HG03558 (cell line): ENCODE data around the gene FKBP5.
"Not testable (repeated sequence)": the region's sequence is repeated elsewhere in the genome, so short reads cannot be mapped to it uniquely, and the experiment has no call there.

ENCODE experiments used
- ATAC-seq: cut with Tn5 transposase; IDR thresholded peaks from one replicate; pipeline ENCODE4 v1.9.1; 2021; ENCODE audit warnings: moderate number of reproducible peaks; ENCODE audit not compliant: unreplicated experiment; ENCODE audit errors: extremely low read depth

FKBP5 gene

GRCh38 chr6:35688605-35689322 lies at the start of gene FKBP5:
Gene FKBP5 (minus strand): TSS chr6:35688915. CDS start chr6:35642824, 46,091 bp downstream.
- no peak for ATAC-seq

DNA sequence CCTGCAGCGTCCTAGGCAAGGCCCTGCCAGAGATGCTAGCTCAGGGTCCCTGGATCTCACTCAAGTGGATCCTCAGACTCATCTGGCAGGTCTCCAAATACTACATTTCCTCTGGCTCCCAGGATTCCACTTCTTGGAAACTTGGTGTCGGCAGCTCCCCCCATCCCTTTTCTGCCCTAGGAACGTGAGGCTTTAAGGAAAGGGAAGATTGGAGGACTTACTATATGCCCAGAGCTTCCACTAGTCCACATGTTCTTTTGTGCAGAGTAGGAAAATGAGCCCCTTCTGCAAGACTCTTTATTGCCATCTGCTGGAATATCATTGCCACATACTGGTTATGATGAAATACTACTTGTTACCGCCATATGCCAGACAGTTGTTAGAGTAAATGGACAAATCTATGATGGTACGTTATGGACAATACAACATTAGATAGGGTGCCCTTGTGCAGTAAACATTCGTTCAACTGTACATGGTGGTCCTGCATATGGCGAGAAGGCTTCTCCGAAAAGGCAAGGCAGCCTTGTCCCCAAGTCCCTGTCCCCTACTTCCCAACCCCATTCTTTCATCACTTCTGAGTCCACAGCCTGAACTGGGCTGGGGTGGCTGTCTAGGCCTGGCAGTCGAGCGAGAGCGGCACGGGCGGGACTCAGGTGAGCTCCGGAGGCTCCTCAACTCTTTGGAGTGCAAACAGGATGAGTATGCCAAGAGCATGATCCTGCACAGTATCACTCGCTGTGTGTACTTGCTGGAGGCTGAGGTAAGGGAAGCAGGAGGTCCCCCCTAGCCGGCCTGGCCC lies 48.9 kb upstream of the FKBP5 start:
- ATAC-seq, result no peak

- no peak for ATAC-seq
These were observed 48.3 kb upstream of the FKBP5 start, which contains the start of gene ARMC12 for GRCh38 chr6:35736982-35737412. Gene ARMC12 (plus strand): TSS chr6:35737032. CDS start chr6:35737109, 77 bp downstream.

- no peak for ATAC-seq
These were observed 47.7 kb upstream of the FKBP5 start for GRCh38 chr6:35736253-35736894.

DNA sequence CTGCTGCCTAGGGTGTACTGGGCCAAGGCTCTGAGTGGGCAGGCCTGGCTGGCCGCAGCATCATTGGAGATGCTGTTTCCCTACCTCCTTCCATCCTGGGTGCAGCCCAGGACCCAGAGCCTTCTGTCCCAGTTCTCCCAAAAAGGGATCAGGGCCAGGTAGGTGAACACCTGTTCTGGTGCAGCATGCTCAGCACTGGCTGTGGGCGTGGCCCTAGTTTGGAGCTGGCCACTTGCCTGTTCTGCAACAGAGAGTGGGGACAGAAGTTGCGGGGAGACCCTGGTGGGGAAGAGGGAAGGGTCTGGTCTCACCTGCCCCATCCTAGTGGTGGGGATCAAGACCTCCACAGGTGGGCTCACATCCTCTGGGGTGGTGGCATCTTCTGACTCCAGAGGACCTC lies 46.7 kb upstream of the FKBP5 start:
- no peak for ATAC-seq

DNA sequence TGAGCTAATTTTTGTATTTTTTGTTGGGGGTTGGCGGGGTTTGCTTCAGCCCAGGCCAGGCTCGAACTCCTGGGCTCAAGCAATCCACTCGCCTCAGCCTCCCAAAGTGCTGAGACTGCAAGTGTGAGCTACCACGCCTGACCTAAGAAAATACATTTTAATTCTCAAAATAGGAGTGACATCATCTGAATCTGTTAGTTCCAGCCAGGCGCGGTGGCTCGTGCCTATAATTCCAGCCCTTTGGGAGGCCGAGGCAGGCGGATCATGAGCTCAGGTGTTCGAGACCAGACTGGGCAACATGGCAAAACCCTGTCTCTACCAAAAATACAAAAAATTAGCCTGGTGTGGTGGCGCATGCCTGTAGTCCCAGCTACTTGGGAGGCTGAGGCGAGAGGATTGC lies 45.6 kb upstream of the FKBP5 start:
- not testable (repeated sequence) for ATAC-seq

GRCh38 chr6:35733633-35734032 lies 44.9 kb upstream of the FKBP5 start:
- ATAC-seq, result no peak

DNA sequence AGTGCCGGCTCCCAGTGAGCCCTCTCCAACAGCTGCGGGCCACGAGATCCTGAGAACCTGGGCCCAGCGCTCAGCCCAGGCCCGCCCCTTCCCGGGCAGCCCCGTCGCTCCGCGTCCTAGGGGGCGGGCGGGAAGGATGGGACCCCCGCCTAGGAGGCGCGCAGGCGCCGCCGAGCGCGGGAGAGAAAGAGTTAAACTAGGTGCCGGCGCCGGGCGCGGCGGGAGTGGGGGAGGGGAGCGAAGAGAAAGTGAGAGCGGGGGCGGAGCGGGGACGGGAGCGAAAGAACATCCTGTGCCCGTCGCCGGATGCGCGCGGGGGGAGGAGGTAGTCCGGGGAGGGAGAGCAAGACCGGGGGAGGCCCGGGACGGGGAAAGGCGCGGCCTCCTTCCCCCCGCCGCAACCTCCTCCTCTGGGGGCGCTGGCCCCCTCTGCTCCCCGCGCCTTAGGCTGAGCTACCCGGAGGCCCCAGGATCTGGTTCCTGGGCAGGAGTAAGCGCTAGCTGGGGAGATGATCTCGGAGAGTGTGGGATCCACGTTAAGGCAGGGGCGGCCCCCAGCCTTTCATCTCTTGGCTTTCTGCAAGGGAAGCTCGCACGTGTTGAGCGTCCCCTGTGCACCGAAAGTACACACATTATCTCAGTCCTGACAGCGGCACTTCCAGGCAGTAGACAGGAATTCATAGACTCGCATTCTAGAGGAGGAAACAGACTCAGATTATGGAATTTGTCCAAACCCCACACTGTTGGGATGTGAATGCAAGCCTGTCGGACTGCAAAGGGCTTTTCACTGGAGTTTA lies 43.2 kb upstream of the FKBP5 start:
- no peak for ATAC-seq

- ATAC-seq, result no peak
These were observed 42.7 kb upstream of the FKBP5 start for GRCh38 chr6:35731414-35731735.

DNA sequence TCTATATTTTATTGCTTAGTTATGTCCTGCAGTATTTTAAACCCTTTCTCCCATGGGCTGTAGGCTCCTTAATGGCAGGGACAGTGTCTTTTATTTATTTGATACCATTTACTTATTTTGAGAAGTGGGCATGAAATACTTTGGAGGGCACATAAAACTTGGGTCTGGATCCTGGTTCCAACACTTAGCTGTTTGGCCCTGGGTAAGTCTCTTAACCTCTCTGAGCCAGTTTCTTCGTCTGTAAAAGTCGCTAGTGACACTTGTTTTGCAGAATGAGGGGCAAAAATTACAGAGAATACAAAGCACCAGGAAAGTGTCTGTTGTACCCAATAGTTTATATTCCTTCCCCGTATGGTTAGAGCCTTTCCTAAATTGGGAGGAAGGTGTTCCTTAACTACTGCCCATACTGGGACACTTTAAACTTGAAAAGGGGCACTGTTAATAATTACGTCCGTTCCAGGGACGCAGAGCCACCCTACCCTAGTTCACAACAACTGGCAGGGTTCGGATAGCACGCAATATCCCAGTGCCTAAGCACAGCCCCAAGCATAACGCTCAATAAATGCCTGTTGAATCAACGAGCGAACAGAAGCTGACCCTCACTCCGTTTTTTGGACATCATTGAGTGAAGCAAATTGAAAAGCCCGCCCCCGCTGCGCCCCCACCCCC lies 42.2 kb upstream of the FKBP5 start:
- no peak for ATAC-seq

DNA sequence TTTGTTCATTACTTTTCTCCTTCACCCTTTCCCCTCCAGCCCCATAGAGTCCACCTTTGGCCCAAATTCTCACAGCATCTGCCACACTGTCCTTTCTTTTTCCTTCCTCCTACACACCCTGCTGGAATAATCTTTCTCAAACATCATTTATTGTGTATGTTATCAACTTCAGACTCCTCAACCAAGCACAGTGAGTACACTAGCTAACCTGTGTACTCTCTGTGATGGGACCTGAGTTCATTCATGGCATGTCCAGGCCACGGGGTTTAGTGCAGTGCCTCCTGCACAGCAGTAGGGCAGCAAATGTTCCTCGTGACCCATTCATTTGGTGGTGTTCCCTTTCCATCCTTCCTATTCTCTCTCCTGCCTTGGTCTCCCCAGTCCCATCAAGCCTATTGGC lies 41.0 kb upstream of the FKBP5 start:
- ATAC-seq, result no peak

- ATAC-seq, result no peak
These were observed 40.3 kb upstream of the FKBP5 start for GRCh38 chr6:35728683-35729678.

DNA sequence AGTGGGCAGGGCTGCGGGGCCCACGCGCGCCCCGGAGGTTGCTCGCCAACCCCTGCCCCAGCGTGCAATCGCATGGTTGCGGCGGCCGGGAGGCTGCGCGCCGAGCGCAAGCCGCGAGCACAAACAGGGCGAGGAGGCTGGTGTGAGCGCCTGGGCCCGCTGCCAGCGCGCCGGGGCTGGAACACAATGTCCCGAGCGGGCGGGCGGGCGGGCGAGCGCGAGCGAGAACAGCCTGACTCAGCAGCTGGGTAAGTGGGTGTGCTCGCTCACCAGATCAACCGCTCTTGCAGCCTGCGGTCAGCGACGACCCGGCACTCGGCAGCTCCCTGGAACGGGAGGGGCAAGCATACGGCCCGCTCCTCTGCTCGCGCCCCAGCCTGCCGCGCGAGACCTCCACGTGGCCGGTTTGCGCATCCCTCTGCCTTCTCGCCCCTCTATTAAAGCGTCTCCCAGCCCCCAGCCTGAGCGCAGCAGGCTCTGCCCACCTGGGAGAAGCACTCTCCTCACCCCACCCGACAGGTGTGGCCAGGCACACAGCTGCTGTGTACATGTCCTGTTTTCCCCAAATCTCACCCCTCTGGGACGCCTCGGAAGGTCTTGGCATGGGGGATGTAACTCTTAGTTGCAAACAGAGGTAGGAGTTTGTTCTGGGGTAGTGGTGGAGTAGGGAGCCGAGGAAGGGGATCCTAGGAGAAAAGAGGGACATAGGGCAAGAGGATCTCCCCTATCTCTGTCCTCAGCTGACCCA lies 39.4 kb upstream of the FKBP5 start:
- no peak for ATAC-seq

GRCh38 chr6:35727231-35727934 lies 38.7 kb upstream of the FKBP5 start:
- ATAC-seq, result no peak

DNA sequence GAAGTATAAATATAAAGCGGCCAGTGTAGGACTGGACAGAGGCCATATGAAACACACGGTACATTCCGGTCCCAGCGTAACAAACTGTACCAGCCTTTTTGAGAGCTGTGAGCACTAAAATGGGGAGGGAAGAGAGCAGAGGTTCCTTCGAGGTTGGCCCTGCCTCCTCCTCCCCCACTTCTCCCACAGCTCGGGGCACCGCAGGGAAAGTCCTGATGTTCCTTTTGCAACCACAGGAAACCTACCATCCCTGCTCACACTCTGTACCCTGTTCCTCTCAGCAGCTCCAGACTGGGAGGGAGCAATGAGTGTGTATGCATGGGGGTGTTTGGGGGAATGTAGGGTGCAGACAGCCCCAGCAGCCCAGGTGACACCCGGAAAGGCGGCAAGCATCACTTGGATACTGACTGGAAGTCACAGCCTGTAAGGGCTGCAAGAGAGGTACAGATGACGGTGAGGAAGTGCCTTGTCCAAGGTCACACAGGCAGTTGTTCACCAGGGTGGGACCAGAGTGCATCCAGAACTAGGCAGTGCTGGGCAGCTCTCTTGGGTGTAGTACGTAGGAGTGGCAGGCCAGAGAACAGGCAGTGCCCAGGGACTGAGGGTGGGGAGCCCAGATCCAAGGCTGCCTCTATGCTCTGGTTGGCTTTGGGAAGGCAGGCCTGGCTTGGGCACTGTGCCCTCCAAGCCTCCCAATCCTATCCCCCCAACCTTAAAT lies 37.2 kb upstream of the FKBP5 start:
- no peak for ATAC-seq

- ATAC-seq, result no peak
These were observed 36.5 kb upstream of the FKBP5 start for GRCh38 chr6:35725081-35725708.
